Tibial nerve (tissue), 3 donors: ENCODE data around the gene CLEC19A.

Source experiments
- CTCF ChIP-seq, 5 experiments: fragments of 200-600 bp in 3 of 5; fragments of 450-650 bp in 2 of 5; sonication (generic) in 3 of 5; IDR thresholded peaks; one replicate each; pipeline ENCODE4 v1.5.1; 2016 to 2019; ENCODE audit warnings: antibody characterized with exemption in 5 of 5, mild to moderate bottlenecking in 3 of 5, moderate library complexity in 2 of 5
- POLR2A ChIP-seq, 2 donors: fragments of 450-650 bp; IDR thresholded peaks; one replicate each; pipeline ENCODE4 v1.6.1; 2017; ENCODE audit warnings: antibody characterized with exemption in 2 of 2, mild to moderate bottlenecking in 2 of 2, moderate library complexity in 2 of 2

DNA sequence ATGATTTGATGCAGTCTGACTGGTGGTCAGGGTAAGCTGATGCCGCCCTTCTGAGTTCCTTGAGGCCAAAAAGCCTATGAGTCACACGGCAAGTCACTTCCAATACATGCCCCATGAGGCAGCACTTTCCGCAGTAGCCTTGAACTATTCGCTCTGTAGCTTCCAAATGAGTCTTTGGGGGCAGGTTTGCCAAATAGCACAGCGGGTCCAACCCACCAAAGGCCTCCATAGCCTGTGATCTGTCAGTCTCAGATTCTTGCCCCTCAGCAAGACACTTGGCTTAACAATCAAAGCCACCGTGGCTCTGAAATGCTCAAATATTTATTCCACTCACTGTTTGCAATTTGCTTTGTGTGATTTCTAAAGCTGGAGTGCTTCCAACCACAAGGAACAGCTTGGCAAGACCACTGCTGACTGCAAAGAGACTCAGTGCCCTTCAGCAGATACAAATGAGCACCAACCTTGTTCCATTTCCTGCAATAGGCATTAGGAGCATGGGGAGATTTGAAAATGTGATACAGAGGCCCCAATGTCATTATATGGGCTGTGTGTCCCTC is 45.4 kb downstream of the CLEC19A start:
- TF ChIP-seq CTCF (IDR thresholded peaks at IDR 0.05) (no peak), POLR2A (IDR thresholded peaks at IDR 0.05) (no peak)
